NCI-H526 (cell line): ENCODE measurements around the gene RFNG.

Experiments
- DNase-seq, 2 experiments: peaks; one replicate each; lab custom pipeline; 2025; lab: John Stamatoyannopoulos, UW

Gene RFNG

GRCh38 chr17:82025401-82026107, 26.1 kb downstream of the RFNG start:
- DNase-seq = no peak

- DNase-seq = no peak
Observed at GRCh38 chr17:82024859-82025258, 26.8 kb downstream of the RFNG start.

GRCh38 chr17:82023447-82024241, 28.0 kb downstream of the RFNG start:
- DNase-seq = peak in 1 of 2 experiments; percentile 71

GRCh38 chr17:82022981-82023446, 28.6 kb downstream of the RFNG start, which contains the start of gene LRRC45:
Gene LRRC45, plus strand, starts transcription at chr17:82023305. Its CDS starts 339 bp downstream, at chr17:82023644.
- peak; percentile 99 to 100 for DNase-seq

GRCh38 chr17:82022310-82022980, 29.2 kb downstream of the RFNG start, which contains the start of gene CENPX:
Gene CENPX, minus strand, starts transcription at chr17:82022878. Its CDS starts 17 bp downstream, at chr17:82022861.
- peak in 1 of 2 experiments; percentile 70 for DNase-seq

- DNase-seq = no peak
Observed at GRCh38 chr17:82021900-82022309, 29.7 kb downstream of the RFNG start.

GRCh38 chr17:82021107-82021899, 30.3 kb downstream of the RFNG start:
- peak; percentile 37 to 83 for DNase-seq

- DNase-seq = no peak
Observed at GRCh38 chr17:82020572-82021106, 31.0 kb downstream of the RFNG start.

GRCh38 chr17:82019690-82020571, 31.7 kb downstream of the RFNG start:
- peak in 1 of 2 experiments; percentile 78 for DNase-seq

GRCh38 chr17:82018989-82019689, 32.5 kb downstream of the RFNG start:
- DNase-seq = no peak

- DNase-seq = no peak
Observed at GRCh38 chr17:82018152-82018988, 33.2 kb downstream of the RFNG start.

GRCh38 chr17:82017612-82018151, 33.9 kb downstream of the RFNG start:
- no peak for DNase-seq

- DNase-seq = no peak
Observed at GRCh38 chr17:82016875-82017459, 34.6 kb downstream of the RFNG start.

GRCh38 chr17:82016061-82016874, 35.3 kb downstream of the RFNG start:
- no peak for DNase-seq

GRCh38 chr17:82015311-82015971, 36.2 kb downstream of the RFNG start:
- no peak for DNase-seq

- DNase-seq = no peak
Observed at GRCh38 chr17:82014971-82015310, 36.7 kb downstream of the RFNG start.

- no peak for DNase-seq
Observed at GRCh38 chr17:82014432-82014831, 37.2 kb downstream of the RFNG start.
